Stomach (tissue), 9 donors: ENCODE results near the gene CACNA2D3. TPM values are rescaled to one million over a fixed set of nuclear protein-coding genes. Genes with fewer than 3 reads are reported as not detected.

Experiments used
- DNase-seq, 2 donors: peaks; one replicate each; pipeline versions ENCODE4 v3.0.0 to v3.0.0-alpha.2; 2013 to 2019
- H3K27ac ChIP-seq, 5 donors: fragments of 200-600 bp in 4 of 5; sonication (generic) in 4 of 5; one replicate each; pipeline ENCODE4 v1.5.1; 2013 to 2019; ENCODE audit warnings: mild to moderate bottlenecking in 1 of 5, moderate library complexity in 1 of 5
- H3K27me3 ChIP-seq, 3 donors: fragments of 200-600 bp; sonication (generic); one replicate each; pipeline ENCODE4 v1.5.1; 2017 to 2019; ENCODE audit warnings: mixed run types in 1 of 3
- H3K36me3 ChIP-seq, 4 donors: fragments of 200-600 bp; sonication (generic); 1 replicate in 3 of 4; 2 replicates in 1 of 4; pipeline ENCODE4 v1.5.1; 2016 to 2019
- H3K4me1 ChIP-seq, 4 donors: fragments of 200-600 bp; sonication (generic); one replicate each; pipeline ENCODE4 v1.5.1; 2016 to 2019
- H3K4me3 ChIP-seq, 4 donors: fragments of 200-600 bp; sonication (generic) in 3 of 4; one replicate each; pipeline ENCODE4 v1.5.1; 2016 to 2019; ENCODE audit warnings: mild to moderate bottlenecking in 1 of 4
- H3K9me3 ChIP-seq, 4 donors: fragments of 200-600 bp; sonication (generic); one replicate each; pipeline ENCODE4 v1.5.1; 2016 to 2019
- EP300 ChIP-seq: sonication (generic); formaldehyde crosslinking; IDR thresholded peaks from one replicate; pipeline ENCODE4 v1.6.1; 2017; ENCODE audit warnings: antibody characterized with exemption
- POLR2A ChIP-seq, 4 donors: fragments of 450-650 bp; IDR thresholded peaks; one replicate each; pipeline ENCODE4 v1.6.1; 2016; ENCODE audit warnings: antibody characterized with exemption in 4 of 4, control low read depth in 2 of 4, mild to moderate bottlenecking in 1 of 4, moderate library complexity in 1 of 4
- POLR2AphosphoS5 ChIP-seq, 3 donors: sonication (generic); formaldehyde crosslinking; IDR thresholded peaks; one replicate each; pipeline ENCODE4 v1.6.1; 2016; ENCODE audit warnings: antibody characterized with exemption in 3 of 3
- WGBS, 5 donors: extraction: QIAGEN DNeasy Blood & Tissue Kit in 3 of 5; methylation state at CpG; one replicate each; pipeline versions ENCODE4 v1.1.5 to v1.1.7; 2013 to 2018; 5-methylcytosine and 5-hydroxymethylcytosine counted together
- intact Hi-C: fragments of 100-400 bp; cut with DNase I; formaldehyde crosslinking; loops from one replicate; pipeline ENCODE4 v1.15.1; 2023; ENCODE audit warnings: low total_unique reads
- polyA plus RNA-seq, 3 donors: library from polyadenylated mRNA; stranded (reverse); fragments of 200-250 nt; gene quantifications; one replicate each; pipeline ENCODE4 v1.2.3, GENCODE V29; 2013
- total RNA-seq, 5 donors: library from RNA; depleted of rRNA; stranded (reverse); fragments of >200 nt; gene quantifications; one replicate each; pipeline versions ENCODE4 v1.1.0 to v1.2.3, GENCODE V29; 2014 to 2016
- TF ChIP-seq, protein P1 (sequence below), 7 experiments: fragments of 450-650 bp in 4 of 7; fragments of 200-600 bp in 3 of 7; sonication (generic) in 3 of 7; IDR thresholded peaks; one replicate each; pipeline ENCODE4 v1.5.1; 2016 to 2019; ENCODE audit warnings: antibody characterized with exemption in 7 of 7, control low read depth in 2 of 7, mild to moderate bottlenecking in 1 of 7
- donor health status: healthy with polysubstance abuse.
- donor health status: Bipolar disorder and iron deficiency.
- donor health status: healthy.

Gene CACNA2D3
- total and polyA plus RNA-seq, 8 donors = 0.56 to 54.0 (median 2.9) TPM; not detected in 1

DNA sequence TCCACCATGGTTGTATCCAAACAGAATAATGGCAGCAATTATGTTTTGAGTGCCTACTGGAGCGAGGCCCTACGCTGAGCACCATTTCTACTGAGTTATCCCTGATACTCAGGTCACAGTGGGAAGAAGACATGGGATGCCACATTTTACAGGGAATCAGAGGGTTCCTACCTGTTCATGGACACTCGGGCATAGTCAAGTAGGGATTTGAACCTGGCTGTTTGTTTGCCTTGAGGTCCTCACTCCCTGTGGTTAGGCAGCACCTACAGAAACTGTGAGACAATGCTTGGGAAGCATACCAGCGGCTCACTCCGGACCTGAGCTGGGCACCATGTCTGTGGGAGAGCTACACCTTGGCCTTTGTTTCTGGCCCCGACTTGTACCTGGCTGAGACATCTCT lies 415.2 kb downstream of the CACNA2D3 start:
- no peaks in the 10 kb centered on the region for H3K9me3 ChIP-seq
- no peaks in the 10 kb centered on the region for H3K27me3 ChIP-seq
- no peak overlapping the region for H3K27ac ChIP-seq
- no peak for DNase-seq
- H3K4me3 ChIP-seq = no peak overlapping the region
- no peaks in the 10 kb centered on the region for H3K36me3 ChIP-seq
- intact Hi-C loops = no loop called here
- 84 to 94% (median 92%) methylated on average over 6 of the region's 6 CpGs for WGBS, 5 donors
- no peak for TF ChIP-seq POLR2A (IDR thresholded peaks at IDR 0.05)
- TF ChIP-seq, protein P1, sequence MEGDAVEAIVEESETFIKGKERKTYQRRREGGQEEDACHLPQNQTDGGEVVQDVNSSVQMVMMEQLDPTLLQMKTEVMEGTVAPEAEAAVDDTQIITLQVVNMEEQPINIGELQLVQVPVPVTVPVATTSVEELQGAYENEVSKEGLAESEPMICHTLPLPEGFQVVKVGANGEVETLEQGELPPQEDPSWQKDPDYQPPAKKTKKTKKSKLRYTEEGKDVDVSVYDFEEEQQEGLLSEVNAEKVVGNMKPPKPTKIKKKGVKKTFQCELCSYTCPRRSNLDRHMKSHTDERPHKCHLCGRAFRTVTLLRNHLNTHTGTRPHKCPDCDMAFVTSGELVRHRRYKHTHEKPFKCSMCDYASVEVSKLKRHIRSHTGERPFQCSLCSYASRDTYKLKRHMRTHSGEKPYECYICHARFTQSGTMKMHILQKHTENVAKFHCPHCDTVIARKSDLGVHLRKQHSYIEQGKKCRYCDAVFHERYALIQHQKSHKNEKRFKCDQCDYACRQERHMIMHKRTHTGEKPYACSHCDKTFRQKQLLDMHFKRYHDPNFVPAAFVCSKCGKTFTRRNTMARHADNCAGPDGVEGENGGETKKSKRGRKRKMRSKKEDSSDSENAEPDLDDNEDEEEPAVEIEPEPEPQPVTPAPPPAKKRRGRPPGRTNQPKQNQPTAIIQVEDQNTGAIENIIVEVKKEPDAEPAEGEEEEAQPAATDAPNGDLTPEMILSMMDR (IDR thresholded peaks at IDR 0.05) = no peak
- no peak for TF ChIP-seq POLR2AphosphoS5 (IDR thresholded peaks at IDR 0.05)
- no peak for TF ChIP-seq EP300
- H3K4me1 ChIP-seq = no peaks in the 10 kb centered on the region

DNA sequence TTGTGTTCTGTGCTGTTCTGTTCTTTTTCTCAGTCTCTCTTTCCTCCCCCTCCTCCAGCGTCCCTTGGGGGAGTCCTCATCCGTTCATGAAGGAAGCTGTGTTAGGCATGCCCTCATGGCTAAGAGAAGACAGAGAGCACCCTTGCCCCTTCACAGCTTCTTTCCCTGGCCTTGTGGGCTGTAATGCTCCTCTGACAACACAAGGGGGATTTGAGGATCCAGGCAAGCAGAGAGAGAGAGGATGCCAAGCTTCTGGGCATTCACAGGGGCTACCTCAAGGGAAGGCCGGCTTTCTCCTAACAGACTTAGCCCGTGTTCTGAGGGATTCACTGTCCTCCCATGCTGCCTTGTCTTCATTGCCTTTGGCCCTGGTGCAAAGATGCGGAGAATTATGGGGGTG lies 416.0 kb downstream of the CACNA2D3 start:
- Histone ChIP-seq H3K27me3 (no peaks in the 10 kb centered on the region), H3K27ac (no peak overlapping the region), H3K4me1 (no peaks in the 10 kb centered on the region), H3K36me3 (no peaks in the 10 kb centered on the region), H3K4me3 (no peak overlapping the region), H3K9me3 (no peaks in the 10 kb centered on the region)
- intact Hi-C loops = no loop called here
- TF ChIP-seq EP300 (no peak), POLR2AphosphoS5 (IDR thresholded peaks at IDR 0.05) (no peak), POLR2A (IDR thresholded peaks at IDR 0.05) (no peak)
- TF ChIP-seq, protein P1 (IDR thresholded peaks at IDR 0.05) = no peak
- no peak for DNase-seq
- 55 to 76% (median 70%) methylated on average over 5 of the region's 5 CpGs for WGBS, 5 donors

DNA sequence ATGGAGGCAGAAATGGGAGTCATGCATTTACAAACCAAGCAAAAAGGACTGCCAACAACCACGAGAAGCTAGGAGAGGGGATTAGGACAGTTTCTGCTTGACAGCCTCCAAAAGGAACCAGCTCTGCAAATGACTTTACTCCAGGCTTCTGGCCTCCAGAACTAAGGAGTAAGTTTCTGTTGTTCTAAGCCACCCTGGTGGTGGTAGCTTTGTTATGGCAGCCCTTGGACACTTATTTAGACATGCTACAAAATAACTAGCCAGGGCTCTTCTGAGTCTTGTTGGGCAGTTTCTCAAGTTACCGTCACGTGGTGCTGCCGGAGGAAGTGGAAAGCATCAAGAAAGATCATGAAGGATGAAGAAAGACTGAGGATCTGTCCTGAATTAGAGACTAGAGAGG lies 419.0 kb downstream of the CACNA2D3 start:
- Histone ChIP-seq H3K9me3 (no peaks in the 10 kb centered on the region), H3K4me3 (no peak overlapping the region), H3K4me1 (no peaks in the 10 kb centered on the region), H3K27ac (no peak overlapping the region), H3K27me3 (no peaks in the 10 kb centered on the region), H3K36me3 (no peaks in the 10 kb centered on the region)
- 80 to 88% (median 86%) methylated on average over 4 of the region's 4 CpGs for WGBS, 5 donors
- TF ChIP-seq, protein P1 (IDR thresholded peaks at IDR 0.05) = no peak
- TF ChIP-seq POLR2A (IDR thresholded peaks at IDR 0.05) (no peak), POLR2AphosphoS5 (IDR thresholded peaks at IDR 0.05) (no peak), EP300 (no peak)
- intact Hi-C loops = no loop called here
- no peak for DNase-seq

DNA sequence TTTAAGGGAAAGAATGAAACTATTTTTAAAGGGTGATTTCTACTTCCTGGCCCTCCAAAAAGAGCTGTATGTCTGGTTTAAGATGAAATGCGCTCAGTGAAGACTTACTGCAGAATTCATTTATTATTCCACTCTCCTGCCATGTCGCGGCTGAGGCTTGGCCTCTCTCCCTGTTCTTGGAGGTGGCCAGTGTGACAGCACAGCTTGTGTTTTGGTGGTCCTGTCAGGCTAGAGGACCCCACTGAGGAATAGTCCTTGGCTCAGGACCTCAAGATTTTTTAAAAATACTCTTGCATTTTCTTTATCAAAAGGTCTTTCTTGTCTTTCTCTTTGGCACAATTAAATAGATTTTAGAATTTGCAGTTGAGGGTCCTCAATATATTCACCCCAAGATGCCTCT lies 421.1 kb downstream of the CACNA2D3 start:
- DNase-seq = no peak
- 22 to 50% (median 41%) methylated on average over 3 of the region's 3 CpGs for WGBS, 5 donors
- Histone ChIP-seq H3K27me3 (no peaks in the 10 kb centered on the region), H3K27ac (no peak overlapping the region), H3K4me1 (no peaks in the 10 kb centered on the region), H3K4me3 (no peak overlapping the region), H3K36me3 (no peaks in the 10 kb centered on the region), H3K9me3 (no peaks in the 10 kb centered on the region)
- intact Hi-C loops = no loop called here
- TF ChIP-seq POLR2A (IDR thresholded peaks at IDR 0.05) = no peak
- TF ChIP-seq, protein P1 (IDR thresholded peaks at IDR 0.05) = no peak
- TF ChIP-seq POLR2AphosphoS5 (IDR thresholded peaks at IDR 0.05) = no peak
- no peak for TF ChIP-seq EP300
